Activated B cell treated with CpG ODN at 0.5 μM for 24 hours (primary cell): ENCODE results near the gene SLC9A9. TPM values are rescaled to one million over a fixed set of nuclear protein-coding genes. Genes with fewer than 3 reads are reported as not detected.

ENCODE experiments used
- ATAC-seq: fragments of 200-7000 bp; cut with Tn5 transposase; one replicate; pipeline ENCODE4 v1.10.0; 2021; ENCODE audit warnings: low read depth, mild to moderate bottlenecking, moderate library complexity
- CTCF ChIA-PET: fragments of 350-600 bp; sonication (Branson Sonifier 250); formaldehyde crosslinking; loops from one replicate; lab custom pipeline; 2021; ENCODE audit warnings: antibody characterized with exemption; lab: Charles Lee
- POLR2A ChIA-PET: fragments of 350-600 bp; sonication (Branson Sonifier 250); formaldehyde crosslinking; loops from one replicate; lab custom pipeline; 2021; ENCODE audit warnings: antibody characterized with exemption; lab: Charles Lee
- DNase-seq: peaks from one replicate; pipeline ENCODE4 v3.0.0; 2022
- H3K27ac Mint-ChIP-seq: one replicate; pipeline ENCODE4 v1.8.0; 2020; ENCODE audit warnings: mixed read lengths
- H3K27me3 Mint-ChIP-seq: one replicate; pipeline ENCODE4 v1.8.0; 2021; ENCODE audit warnings: mixed read lengths
- H3K36me3 Mint-ChIP-seq: one replicate; pipeline ENCODE4 v1.8.0; 2021; ENCODE audit warnings: low read depth, mixed read lengths
- H3K4me1 Mint-ChIP-seq: one replicate; pipeline ENCODE4 v1.8.0; 2021; ENCODE audit warnings: mixed read lengths
- H3K4me3 Mint-ChIP-seq: one replicate; pipeline ENCODE4 v1.8.0; 2020; ENCODE audit warnings: mild to moderate bottlenecking, mixed read lengths
- H3K9me3 Mint-ChIP-seq: one replicate; pipeline ENCODE4 v1.8.0; 2020; ENCODE audit warnings: mixed read lengths
- CTCF ChIP-seq: fragments of 200-600 bp; IDR thresholded peaks from one replicate; pipeline ENCODE4 v1.8.0; 2022; ENCODE audit warnings: antibody characterized with exemption, mild to moderate bottlenecking
- intact Hi-C: fragments of 100-400 bp; cut with micrococcal nuclease; formaldehyde crosslinking; loops from one replicate; pipeline ENCODE4 v1.15.1; 2024
- total RNA-seq: library from RNA; stranded (reverse); gene quantifications from 2 replicates; pipeline ENCODE4 v1.2.3, GENCODE V29; 2022

SLC9A9 gene
- total RNA-seq, 1 donor from 2014 or later: 9.4 TPM

DNA sequence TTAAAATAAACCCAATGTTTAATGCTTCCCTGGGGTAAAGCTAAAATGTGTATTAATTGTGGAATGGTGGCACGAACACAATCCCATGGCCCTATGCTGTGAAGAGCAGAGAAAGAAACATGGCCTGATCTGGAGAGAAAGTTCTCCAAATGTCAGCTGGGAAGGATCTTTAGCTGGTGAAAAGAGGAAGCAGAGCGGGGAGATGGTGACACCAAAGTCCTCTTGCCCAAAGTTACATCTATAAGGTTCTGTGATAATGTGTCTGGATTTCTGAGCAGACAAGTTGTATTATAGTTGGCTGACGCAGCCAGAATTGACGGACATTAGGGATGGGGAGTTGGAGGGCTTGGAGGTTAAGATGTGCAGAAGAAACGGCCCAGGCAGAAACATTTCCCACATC, 532.5 kb downstream of the SLC9A9 start:
- peaks cover 4% of the 10 kb centered on the region for H3K4me1 Mint-ChIP-seq
- no peak for ATAC-seq
- H3K36me3 Mint-ChIP-seq: no peaks in the 10 kb centered on the region
- H3K4me3 Mint-ChIP-seq: no peak overlapping the region
- intact Hi-C loops: no loop called here
- H3K9me3 Mint-ChIP-seq: no peaks in the 10 kb centered on the region
- POLR2A ChIA-PET: no interaction called here
- CTCF ChIA-PET: no interaction called here
- no peak for DNase-seq
- H3K27ac Mint-ChIP-seq: no peak overlapping the region
- TF ChIP-seq CTCF: no peak
- no peaks in the 10 kb centered on the region for H3K27me3 Mint-ChIP-seq

- Mint-ChIP-seq H3K4me3 (no peak overlapping the region), H3K36me3 (no peaks in the 10 kb centered on the region), H3K27me3 (no peaks in the 10 kb centered on the region), H3K4me1 (no peaks in the 10 kb centered on the region), H3K27ac (no peak overlapping the region), H3K9me3 (no peaks in the 10 kb centered on the region)
- ChIA-PET POLR2A (no interaction called here), CTCF (no interaction called here)
- no peak for ATAC-seq
- no peak for DNase-seq
- TF ChIP-seq CTCF: no peak
- intact Hi-C loops: no loop called here
These were observed 533.8 kb downstream of the SLC9A9 start for GRCh38 chr3:143314251-143315093.

DNA sequence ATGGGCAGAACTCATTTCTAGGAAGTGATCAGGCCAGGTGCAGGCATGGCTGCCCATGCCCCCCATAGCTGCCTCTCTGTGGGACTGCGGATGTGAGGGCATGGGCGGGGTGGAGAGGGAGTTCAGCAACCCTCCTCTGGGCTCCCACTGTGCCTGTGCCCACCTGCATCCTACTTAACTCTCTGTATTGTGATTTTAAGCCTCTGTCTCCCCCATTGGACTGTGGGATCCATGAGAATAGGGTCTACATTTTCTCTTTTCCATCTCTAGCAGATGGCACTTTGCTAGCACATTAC, 534.4 kb downstream of the SLC9A9 start:
- ATAC-seq (no peak), DNase-seq (no peak)
- Mint-ChIP-seq H3K4me3 (no peak overlapping the region), H3K27me3 (no peaks in the 10 kb centered on the region), H3K27ac (no peak overlapping the region), H3K9me3 (no peaks in the 10 kb centered on the region), H3K4me1 (no peaks in the 10 kb centered on the region), H3K36me3 (no peaks in the 10 kb centered on the region)
- CTCF ChIA-PET: no interaction called here
- TF ChIP-seq CTCF: no peak
- intact Hi-C loops: no loop called here
- POLR2A ChIA-PET: no interaction called here

DNA sequence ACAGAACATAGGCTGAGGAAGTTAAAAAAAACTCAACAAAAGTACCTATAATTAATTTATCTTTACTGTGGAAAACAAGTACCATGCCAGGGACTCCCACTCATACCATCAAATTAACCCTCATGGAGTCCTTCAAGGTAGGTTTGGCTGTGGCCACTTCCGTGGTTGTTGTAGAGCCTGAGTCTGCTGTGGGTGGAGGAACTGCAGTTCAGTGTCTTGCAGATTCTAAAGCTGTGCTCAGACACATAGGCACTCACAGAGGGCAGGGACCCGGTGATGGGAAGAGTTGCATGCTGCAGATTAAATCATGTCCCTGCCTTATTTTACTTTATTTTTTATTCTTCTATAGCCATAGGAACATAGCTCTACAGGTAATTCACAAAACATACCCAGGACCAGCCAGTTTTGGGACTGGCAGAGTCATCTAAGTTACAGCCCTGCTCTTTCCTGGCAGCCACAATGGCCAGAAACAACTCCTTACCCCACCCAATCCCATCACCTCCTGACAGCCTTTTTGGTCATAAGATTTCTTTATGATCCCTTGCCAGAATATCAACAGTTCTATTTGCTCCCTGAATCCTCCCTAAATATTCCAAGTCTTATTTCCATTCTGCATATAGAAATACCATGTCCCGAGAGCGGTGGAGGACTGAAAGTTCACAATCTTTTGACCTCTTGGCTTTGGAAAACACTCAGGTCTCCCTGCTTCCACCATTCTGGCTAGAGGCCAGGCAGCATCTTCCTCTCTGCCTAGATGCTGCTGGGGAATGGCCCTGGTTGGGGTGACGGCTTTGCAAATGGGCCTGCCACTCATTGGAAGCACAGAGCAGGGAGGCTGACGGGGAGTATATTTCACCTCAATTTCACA, 535.0 kb downstream of the SLC9A9 start:
- intact Hi-C loops: no loop called here
- Mint-ChIP-seq H3K36me3 (no peaks in the 10 kb centered on the region), H3K27me3 (no peaks in the 10 kb centered on the region), H3K9me3 (no peaks in the 10 kb centered on the region), H3K4me1 (no peaks in the 10 kb centered on the region), H3K4me3 (no peak overlapping the region), H3K27ac (no peak overlapping the region)
- CTCF ChIA-PET: interaction anchor here (1.2 kb wide), 1 partner anchor 121 kb away, joined by 3 read pairs; no protein-coding TSS in a partner anchor
- ATAC-seq: no peak
- POLR2A ChIA-PET: no interaction called here
- DNase-seq: no peak
- TF ChIP-seq CTCF: no peak

- ChIA-PET POLR2A (no interaction called here), CTCF (no interaction called here)
- intact Hi-C loops: no loop called here
- no peak for ATAC-seq
- Mint-ChIP-seq H3K27me3 (no peaks in the 10 kb centered on the region), H3K4me1 (no peaks in the 10 kb centered on the region), H3K27ac (no peak overlapping the region), H3K4me3 (no peak overlapping the region), H3K9me3 (no peaks in the 10 kb centered on the region), H3K36me3 (no peaks in the 10 kb centered on the region)
- TF ChIP-seq CTCF: no peak
- no peak for DNase-seq
These were observed 537.2 kb downstream of the SLC9A9 start for GRCh38 chr3:143311096-143311495.
